H9 (cell line): Measurements from ENCODE around the gene HIPK3. TPM values are rescaled to one million over a fixed set of nuclear protein-coding genes. Genes with fewer than 3 reads are reported as not detected.
A peak's percentile ranks its signal among the peaks of the same experiment; 100 is the strongest.

Source experiments
- DNase-seq: peaks from one replicate; pipeline ENCODE4 v3.0.0-alpha.2; 2017
- H2AFZ ChIP-seq: one replicate; pipeline ENCODE4 v1.6.1; 2013; ENCODE audit warnings: mild to moderate bottlenecking, low read length, control low read depth, moderate library complexity
- H2AK5ac ChIP-seq: 2 replicates; pipeline ENCODE4 v1.6.1; 2013; ENCODE audit warnings: low read length, control low read depth, mixed read lengths; ENCODE audit not compliant: insufficient read length
- H2BK120ac ChIP-seq: one replicate; pipeline ENCODE4 v1.6.1; 2013; ENCODE audit warnings: low read depth, mild to moderate bottlenecking, low read length, control low read depth, inconsistent platforms; ENCODE audit not compliant: poor library complexity, severe bottlenecking
- H2BK12ac ChIP-seq: 2 replicates; pipeline ENCODE4 v1.6.1; 2013; ENCODE audit warnings: low read length, control low read depth, mixed read lengths, low read depth; ENCODE audit not compliant: insufficient read length
- H2BK15ac ChIP-seq: 2 replicates; pipeline ENCODE4 v1.6.1; 2013; ENCODE audit warnings: low read depth, low read length, control low read depth
- H2BK20ac ChIP-seq: one replicate; pipeline ENCODE4 v1.6.1; 2013; ENCODE audit warnings: low read depth, mild to moderate bottlenecking, low read length, control low read depth, inconsistent platforms; ENCODE audit not compliant: poor library complexity, severe bottlenecking
- H2BK5ac ChIP-seq: 2 replicates; pipeline ENCODE4 v1.6.1; 2013; ENCODE audit warnings: low read length, control low read depth, mixed read lengths; ENCODE audit not compliant: insufficient read length
- H3K14ac ChIP-seq: 2 replicates; pipeline ENCODE4 v1.6.1; 2013; ENCODE audit warnings: low read length, control low read depth; ENCODE audit not compliant: insufficient read depth
- H3K18ac ChIP-seq: 2 replicates; pipeline ENCODE4 v1.6.1; 2013; ENCODE audit warnings: low read depth, mild to moderate bottlenecking, mixed read lengths, low read length, control low read depth; ENCODE audit not compliant: insufficient read length
- H3K23ac ChIP-seq: 2 replicates; pipeline ENCODE4 v1.6.1; 2013; ENCODE audit warnings: low read length, control low read depth, mixed read lengths, low read depth; ENCODE audit not compliant: insufficient read length
- H3K23me2 ChIP-seq: 2 replicates; pipeline ENCODE4 v1.6.1; 2013; ENCODE audit warnings: low read depth, mild to moderate bottlenecking, mixed read lengths, low read length, control low read depth; ENCODE audit not compliant: insufficient read length, poor library complexity, severe bottlenecking
- H3K27ac ChIP-seq: 2 replicates; pipeline ENCODE4 v1.5.1; 2013; ENCODE audit warnings: low read length, control low read depth, mixed read lengths, low read depth; ENCODE audit not compliant: insufficient read length
- H3K27me3 ChIP-seq: 2 replicates; pipeline ENCODE4 v1.6.1; 2013; ENCODE audit warnings: low read length, control low read depth, inconsistent platforms; ENCODE audit not compliant: insufficient read depth
- H3K4ac ChIP-seq: 2 replicates; pipeline ENCODE4 v1.6.1; 2013; ENCODE audit warnings: low read depth, mild to moderate bottlenecking, control low read depth, inconsistent platforms, low read length, moderate library complexity
- H3K4me1 ChIP-seq: 2 replicates; pipeline ENCODE4 v1.6.1; 2013; ENCODE audit warnings: low read length, control low read depth, inconsistent platforms; ENCODE audit not compliant: insufficient read depth
- H3K4me2 ChIP-seq: 2 replicates; pipeline ENCODE4 v1.6.1; 2013; ENCODE audit warnings: low read length, control low read depth, mixed read lengths; ENCODE audit not compliant: insufficient read length, insufficient read depth
- H3K56ac ChIP-seq: 2 replicates; pipeline ENCODE4 v1.6.1; 2013; ENCODE audit warnings: low read depth, mild to moderate bottlenecking, mixed read lengths, low read length, control low read depth; ENCODE audit not compliant: insufficient read length
- H3K79me1 ChIP-seq: 2 replicates; pipeline ENCODE4 v1.6.1; 2013; ENCODE audit warnings: low read depth, mild to moderate bottlenecking, moderate library complexity, low read length, control low read depth, inconsistent platforms; ENCODE audit not compliant: insufficient read depth, poor library complexity, severe bottlenecking
- H3K79me2 ChIP-seq: 2 replicates; pipeline ENCODE4 v1.6.1; 2013; ENCODE audit warnings: low read length, control low read depth, inconsistent platforms; ENCODE audit not compliant: insufficient read depth
- H3K9ac ChIP-seq: 2 replicates; pipeline ENCODE4 v1.6.1; 2013; ENCODE audit warnings: low read length, control low read depth, mixed read lengths; ENCODE audit not compliant: insufficient read length; ENCODE audit errors: extremely low read depth
- H3K9me3 ChIP-seq: one replicate; pipeline ENCODE4 v1.6.1; 2013; ENCODE audit warnings: low read depth, low read length, inconsistent platforms; ENCODE audit not compliant: control insufficient read depth
- H3T11ph ChIP-seq: one replicate; pipeline ENCODE4 v1.6.1; 2013; ENCODE audit warnings: mild to moderate bottlenecking, low read length, control low read depth, inconsistent platforms
- H4K20me1 ChIP-seq: one replicate; pipeline ENCODE4 v1.6.1; 2013; ENCODE audit not compliant: control insufficient read depth, insufficient read length, insufficient read depth
- H4K5ac ChIP-seq: 2 replicates; pipeline ENCODE4 v1.6.1; 2013; ENCODE audit warnings: low read depth, mild to moderate bottlenecking, mixed read lengths, low read length, control low read depth; ENCODE audit not compliant: insufficient read length
- H4K8ac ChIP-seq: replicated peaks from 2 replicates; pipeline ENCODE4 v1.6.1; 2013; ENCODE audit warnings: low read length, control low read depth, mixed read lengths, low read depth; ENCODE audit not compliant: insufficient read length
- H4K91ac ChIP-seq: 2 replicates; pipeline ENCODE4 v1.6.1; 2013; ENCODE audit warnings: low read depth, mild to moderate bottlenecking, moderate library complexity, mixed read lengths, low read length, control low read depth; ENCODE audit not compliant: insufficient read length
- H3K27ac Mint-ChIP-seq, 3 experiments: 2 replicates in 2 of 3; 3 replicates in 1 of 3; pipeline ENCODE4 v1.8.0; 2020 to 2021; ENCODE audit warnings: mixed read lengths in 3 of 3, mild to moderate bottlenecking in 1 of 3, moderate library complexity in 1 of 3
- H3K27me3 Mint-ChIP-seq: 2 replicates; pipeline ENCODE4 v1.8.0; 2021; ENCODE audit warnings: low read depth, mild to moderate bottlenecking, moderate library complexity, mixed read lengths
- H3K36me3 Mint-ChIP-seq, 3 experiments: 2 replicates in 2 of 3; 3 replicates in 1 of 3; pipeline ENCODE4 v1.8.0; 2020 to 2021; ENCODE audit warnings: low read depth in 3 of 3, mixed read lengths in 3 of 3; ENCODE audit not compliant: insufficient read depth in 1 of 3
- H3K4me1 Mint-ChIP-seq, 2 experiments: 2 replicates each; pipeline ENCODE4 v1.8.0; 2020; ENCODE audit warnings: mixed read lengths in 2 of 2
- H3K4me3 Mint-ChIP-seq, 2 experiments: 2 replicates in 1 of 2; 3 replicates in 1 of 2; pipeline ENCODE4 v1.8.0; 2020 to 2021; ENCODE audit warnings: mild to moderate bottlenecking in 2 of 2, mixed read lengths in 2 of 2, moderate library complexity in 1 of 2
- H3K9me3 Mint-ChIP-seq, 2 experiments: 2 replicates in 1 of 2; 3 replicates in 1 of 2; pipeline ENCODE4 v1.8.0; 2020; ENCODE audit warnings: mild to moderate bottlenecking in 2 of 2, mixed read lengths in 2 of 2, moderate library complexity in 1 of 2
- WGBS: extraction: QIAGEN DNeasy Blood & Tissue Kit; methylation state at CpG from one replicate; pipeline ENCODE4 v1.1.7; 2013; ENCODE audit warnings: missing lambda C conversion rate, low lambda C conversion rate, mixed read lengths; ENCODE audit not compliant: insufficient read length; ENCODE audit errors: extremely low coverage; 5-methylcytosine and 5-hydroxymethylcytosine counted together
- total RNA-seq: library from RNA; stranded (reverse); gene quantifications from 2 replicates; pipeline ENCODE4 v1.2.1, GENCODE V29; 2021
- TF ChIP-seq, protein P1 (sequence below): fragments of 200-600 bp; sonication (generic); conservative IDR thresholded peaks from 3 replicates; pipeline ENCODE4 v1.8.0; 2021; ENCODE audit warnings: antibody characterized with exemption, mild to moderate bottlenecking

Gene HIPK3
- total RNA-seq, 1 experiment from 2014 or later: 23.4 TPM

DNA sequence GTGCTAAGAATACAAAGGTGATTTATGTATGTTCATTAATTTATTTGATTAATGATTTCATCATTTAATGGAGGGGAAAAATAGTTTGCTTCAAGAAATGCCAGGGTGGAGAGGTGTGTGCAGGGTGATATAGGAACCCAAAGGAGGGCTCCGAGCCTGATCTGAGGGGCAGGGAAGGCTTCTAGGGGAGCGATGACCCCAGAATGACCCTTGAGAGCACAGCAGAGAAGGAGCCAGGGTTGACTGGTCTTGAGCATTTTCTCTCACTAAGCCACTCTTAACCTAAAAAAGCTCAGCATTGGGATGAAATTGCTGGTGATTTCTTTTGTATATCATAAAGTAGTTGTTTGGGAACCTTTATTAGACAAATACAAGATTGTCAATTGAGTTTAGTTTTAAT, 35.1 kb downstream of the HIPK3 start:
- no peak overlapping the region for H3K9ac ChIP-seq
- no peak overlapping the region for H3K4me3 Mint-ChIP-seq
- no peaks in the 10 kb centered on the region for H3K9me3 ChIP-seq
- DNase-seq: no peak
- no peak overlapping the region for H2BK20ac ChIP-seq
- H3K27ac ChIP-seq: no peak overlapping the region
- H3K4me1 ChIP-seq: no peaks in the 10 kb centered on the region
- WGBS: no CpG with 5 or more reads among the region's 2 CpGs
- H2BK5ac ChIP-seq: no peak overlapping the region
- peaks cover 3% of the 10 kb centered on the region in 2 experiments; a peak in 3 of 5 replicates for H3K9me3 Mint-ChIP-seq
- no peaks in the 10 kb centered on the region for H3K79me1 ChIP-seq
- no peak overlapping the region for H2BK12ac ChIP-seq
- H2BK15ac ChIP-seq: no peak overlapping the region
- no peak overlapping the region for H4K8ac ChIP-seq
- no peaks in the 10 kb centered on the region for H3K79me2 ChIP-seq
- no peak overlapping the region for H2AK5ac ChIP-seq
- no peak overlapping the region for H2AFZ ChIP-seq
- no peaks in the 10 kb centered on the region for H4K20me1 ChIP-seq
- H3K23ac ChIP-seq: no peak overlapping the region
- H4K5ac ChIP-seq: no peak overlapping the region
- no peaks in the 10 kb centered on the region for H3K4me1 Mint-ChIP-seq
- peaks cover 6 to 9% (median 6%) of the 10 kb centered on the region in 3 experiments; a peak in 6 of 7 replicates for H3K36me3 Mint-ChIP-seq
- H3K27ac Mint-ChIP-seq: 0 out of 7 replicates have a peak overlapping the region, but pooled peaks of 1 of the 3 experiments have one; percentile 7
- no peak overlapping the region for H3K18ac ChIP-seq
- TF ChIP-seq, protein P1, sequence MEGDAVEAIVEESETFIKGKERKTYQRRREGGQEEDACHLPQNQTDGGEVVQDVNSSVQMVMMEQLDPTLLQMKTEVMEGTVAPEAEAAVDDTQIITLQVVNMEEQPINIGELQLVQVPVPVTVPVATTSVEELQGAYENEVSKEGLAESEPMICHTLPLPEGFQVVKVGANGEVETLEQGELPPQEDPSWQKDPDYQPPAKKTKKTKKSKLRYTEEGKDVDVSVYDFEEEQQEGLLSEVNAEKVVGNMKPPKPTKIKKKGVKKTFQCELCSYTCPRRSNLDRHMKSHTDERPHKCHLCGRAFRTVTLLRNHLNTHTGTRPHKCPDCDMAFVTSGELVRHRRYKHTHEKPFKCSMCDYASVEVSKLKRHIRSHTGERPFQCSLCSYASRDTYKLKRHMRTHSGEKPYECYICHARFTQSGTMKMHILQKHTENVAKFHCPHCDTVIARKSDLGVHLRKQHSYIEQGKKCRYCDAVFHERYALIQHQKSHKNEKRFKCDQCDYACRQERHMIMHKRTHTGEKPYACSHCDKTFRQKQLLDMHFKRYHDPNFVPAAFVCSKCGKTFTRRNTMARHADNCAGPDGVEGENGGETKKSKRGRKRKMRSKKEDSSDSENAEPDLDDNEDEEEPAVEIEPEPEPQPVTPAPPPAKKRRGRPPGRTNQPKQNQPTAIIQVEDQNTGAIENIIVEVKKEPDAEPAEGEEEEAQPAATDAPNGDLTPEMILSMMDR: no peak
- no peak overlapping the region for H3K4me2 ChIP-seq
- H3K23me2 ChIP-seq: no peaks in the 10 kb centered on the region
- H3K27me3 ChIP-seq: no peaks in the 10 kb centered on the region
- H3K14ac ChIP-seq: no peak overlapping the region; the same call in 1 of the 2 replicates
- no peak overlapping the region for H4K91ac ChIP-seq
- H3K27me3 Mint-ChIP-seq: no peaks in the 10 kb centered on the region; the same call in 1 of the 2 replicates
- no peak overlapping the region for H3K56ac ChIP-seq
- H3T11ph ChIP-seq: no peak overlapping the region
- H3K4ac ChIP-seq: no peak overlapping the region
- no peak overlapping the region for H2BK120ac ChIP-seq
